SJCRH30 (cell line): Measurements from ENCODE around the gene PRXL2B. TPM values are rescaled to one million over a fixed set of nuclear protein-coding genes. Genes with fewer than 3 reads are reported as not detected.
"Not testable (repeated sequence)": the region's sequence is repeated elsewhere in the genome, so short reads cannot be mapped to it uniquely, and the experiment has no call there.

Experiments
- DNase-seq, 2 experiments: peaks; one replicate each; pipeline ENCODE4 v3.0.0-alpha.2; 2015 to 2020
- H3K27ac ChIP-seq: fragments of 250-450 bp; sonication (Bioruptor Pico); 2 replicates; pipeline ENCODE4 v1.5.1; 2020; ENCODE audit warnings: mild to moderate bottlenecking, moderate library complexity
- H3K27me3 ChIP-seq: fragments of 250-450 bp; sonication (Bioruptor Pico); 2 replicates; pipeline ENCODE4 v1.5.1; 2020; ENCODE audit warnings: mild to moderate bottlenecking, moderate library complexity
- H3K36me3 ChIP-seq: fragments of 250-450 bp; sonication (Bioruptor Pico); 2 replicates; pipeline ENCODE4 v1.5.1; 2020; ENCODE audit warnings: mild to moderate bottlenecking, moderate library complexity
- H3K4me1 ChIP-seq: fragments of 250-450 bp; sonication (Bioruptor Pico); 2 replicates; pipeline ENCODE4 v1.5.1; 2020; ENCODE audit warnings: mild to moderate bottlenecking, moderate library complexity
- H3K4me3 ChIP-seq: fragments of 250-450 bp; sonication (Bioruptor Pico); 2 replicates; pipeline ENCODE4 v1.5.1; 2020; ENCODE audit warnings: mild to moderate bottlenecking, moderate library complexity
- H3K9me3 ChIP-seq: fragments of 250-450 bp; sonication (Bioruptor Pico); replicated peaks from 2 replicates; pipeline ENCODE4 v1.5.1; 2020; ENCODE audit warnings: mild to moderate bottlenecking, moderate library complexity
- total RNA-seq: library from RNA; depleted of rRNA; stranded (reverse); fragments of >200 nt; shearing (Covaris generic); gene quantifications from 2 replicates; pipeline ENCODE4 v1.2.3, GENCODE V29; 2014

PRXL2B gene
- total RNA-seq, 1 experiment from 2014 or later: 22.5 TPM

- Histone ChIP-seq H3K4me1 (no peaks in the 10 kb centered on the region; the same call in 1 of the 2 replicates), H3K36me3 (no peaks in the 10 kb centered on the region), H3K4me3 (no peak overlapping the region), H3K27ac (no peak overlapping the region), H3K9me3 (no peaks in the 10 kb centered on the region), H3K27me3 (peaks cover 70% of the 10 kb centered on the region)
- no peak for DNase-seq
Measured at GRCh38 chr1:2566101-2567045, 20.2 kb upstream of the PRXL2B start.

- Histone ChIP-seq H3K9me3 (no peaks in the 10 kb centered on the region), H3K4me3 (no peak overlapping the region)
Measured at GRCh38 chr1:2567083-2567679, 19.4 kb upstream of the PRXL2B start.

GRCh38 chr1:2568187-2568816 is 18.3 kb upstream of the PRXL2B start:
- H3K27me3 ChIP-seq: peaks cover 56% of the 10 kb centered on the region
- not testable (repeated sequence) for H3K9me3 ChIP-seq, H3K4me1 ChIP-seq, H3K4me3 ChIP-seq, H3K27ac ChIP-seq, DNase-seq, H3K36me3 ChIP-seq

More at GRCh38 chr1:2567083-2567679, 19.4 kb upstream of the PRXL2B start:
- H3K36me3 ChIP-seq: no peaks in the 10 kb centered on the region
- H3K27ac ChIP-seq: no peak overlapping the region
- no peak for DNase-seq
- H3K27me3 ChIP-seq: peaks cover 62% of the 10 kb centered on the region
- no peaks in the 10 kb centered on the region; the same call in 1 of the 2 replicates for H3K4me1 ChIP-seq

GRCh38 chr1:2569060-2569459 is 17.5 kb upstream of the PRXL2B start:
- H3K9me3 ChIP-seq: 0 out of 2 replicates have a peak, but pooled peaks cover 5% of the 10 kb centered on the region
- no peak for DNase-seq
- no peak overlapping the region for H3K4me3 ChIP-seq
- H3K27me3 ChIP-seq: peaks cover 54% of the 10 kb centered on the region
- no peak overlapping the region for H3K27ac ChIP-seq
- no peaks in the 10 kb centered on the region for H3K4me1 ChIP-seq
- no peaks in the 10 kb centered on the region for H3K36me3 ChIP-seq

- not testable (repeated sequence) for H3K27ac ChIP-seq, DNase-seq, H3K4me1 ChIP-seq, H3K4me3 ChIP-seq, H3K36me3 ChIP-seq, H3K9me3 ChIP-seq
- H3K27me3 ChIP-seq: peaks cover 52% of the 10 kb centered on the region
Measured at GRCh38 chr1:2569703-2570102, 16.9 kb upstream of the PRXL2B start.

GRCh38 chr1:2570332-2570731 is 16.2 kb upstream of the PRXL2B start:
- Histone ChIP-seq H3K4me3 (no peak overlapping the region), H3K4me1 (no peaks in the 10 kb centered on the region), H3K27ac (no peak overlapping the region), H3K36me3 (no peaks in the 10 kb centered on the region), H3K27me3 (peaks cover 47% of the 10 kb centered on the region), H3K9me3 (0 out of 2 replicates have a peak, but pooled peaks cover 5% of the 10 kb centered on the region)
- DNase-seq: no peak

GRCh38 chr1:2571348-2571747 is 15.2 kb upstream of the PRXL2B start:
- DNase-seq: no peak
- Histone ChIP-seq H3K27me3 (peaks cover 46% of the 10 kb centered on the region), H3K27ac (no peak overlapping the region), H3K36me3 (no peaks in the 10 kb centered on the region), H3K4me1 (no peaks in the 10 kb centered on the region), H3K9me3 (0 out of 2 replicates have a peak, but pooled peaks cover 5% of the 10 kb centered on the region), H3K4me3 (no peak overlapping the region)

- peaks cover 36% of the 10 kb centered on the region for H3K27me3 ChIP-seq
- no peak overlapping the region for H3K27ac ChIP-seq
- 0 out of 2 replicates have a peak, but pooled peaks cover 5% of the 10 kb centered on the region for H3K9me3 ChIP-seq
- H3K4me3 ChIP-seq: no peak overlapping the region
- H3K36me3 ChIP-seq: no peaks in the 10 kb centered on the region
- DNase-seq: no peak
- no peaks in the 10 kb centered on the region for H3K4me1 ChIP-seq
Measured at GRCh38 chr1:2573250-2573920, 13.2 kb upstream of the PRXL2B start.

- Histone ChIP-seq H3K9me3 (0 out of 2 replicates have a peak, but pooled peaks cover 5% of the 10 kb centered on the region), H3K4me1 (no peaks in the 10 kb centered on the region), H3K27ac (no peak overlapping the region), H3K27me3 (peaks cover 45% of the 10 kb centered on the region), H3K4me3 (no peak overlapping the region), H3K36me3 (no peaks in the 10 kb centered on the region)
- DNase-seq: no peak
Measured at GRCh38 chr1:2574350-2574749, 12.2 kb upstream of the PRXL2B start.

GRCh38 chr1:2575801-2576663 is 10.5 kb upstream of the PRXL2B start:
- Histone ChIP-seq H3K36me3 (no peaks in the 10 kb centered on the region), H3K27ac (no peak overlapping the region), H3K27me3 (peaks cover 43% of the 10 kb centered on the region), H3K9me3 (0 out of 2 replicates have a peak, but pooled peaks cover 5% of the 10 kb centered on the region), H3K4me1 (no peaks in the 10 kb centered on the region), H3K4me3 (no peak overlapping the region)
- DNase-seq: no peak

- not testable (repeated sequence) for H3K9me3 ChIP-seq, H3K4me3 ChIP-seq, H3K4me1 ChIP-seq, H3K36me3 ChIP-seq, H3K27ac ChIP-seq, DNase-seq
- H3K27me3 ChIP-seq: peaks cover 43% of the 10 kb centered on the region
Measured at GRCh38 chr1:2577565-2578075, 9.0 kb upstream of the PRXL2B start.

- Histone ChIP-seq H3K27ac (no peak overlapping the region), H3K27me3 (peaks cover 33% of the 10 kb centered on the region), H3K36me3 (no peaks in the 10 kb centered on the region), H3K4me1 (no peaks in the 10 kb centered on the region), H3K4me3 (no peak overlapping the region), H3K9me3 (no peaks in the 10 kb centered on the region)
- DNase-seq: no peak
Measured at GRCh38 chr1:2578758-2579118, 7.8 kb upstream of the PRXL2B start.

GRCh38 chr1:2580691-2581090 is 5.9 kb upstream of the PRXL2B start:
- Histone ChIP-seq H3K4me3 (no peak overlapping the region), H3K27ac (no peak overlapping the region), H3K4me1 (no peaks in the 10 kb centered on the region), H3K9me3 (no peaks in the 10 kb centered on the region), H3K27me3 (peaks cover 24% of the 10 kb centered on the region), H3K36me3 (no peaks in the 10 kb centered on the region)
- no peak for DNase-seq

GRCh38 chr1:2582391-2582790 is 4.2 kb upstream of the PRXL2B start:
- H3K4me3 ChIP-seq: no peak overlapping the region
- no peak overlapping the region for H3K27ac ChIP-seq
- H3K27me3 ChIP-seq: peaks cover 16% of the 10 kb centered on the region
- no peaks in the 10 kb centered on the region for H3K36me3 ChIP-seq
- no peak for DNase-seq
- no peaks in the 10 kb centered on the region for H3K4me1 ChIP-seq
- no peaks in the 10 kb centered on the region for H3K9me3 ChIP-seq
